Amygdala (tissue), 56 donors: ENCODE data around the gene TTC21A.
A peak's percentile ranks its signal among the peaks of the same experiment; 100 is the strongest.

ENCODE experiments used
- DNase-seq, 56 donors: peaks; one replicate each; lab custom pipeline; 2025; lab: John Stamatoyannopoulos, UW

The TTC21A gene

GRCh38 chr3:39136533-39137434 is 29.3 kb downstream of the TTC21A start:
- no peak for DNase-seq

DNA sequence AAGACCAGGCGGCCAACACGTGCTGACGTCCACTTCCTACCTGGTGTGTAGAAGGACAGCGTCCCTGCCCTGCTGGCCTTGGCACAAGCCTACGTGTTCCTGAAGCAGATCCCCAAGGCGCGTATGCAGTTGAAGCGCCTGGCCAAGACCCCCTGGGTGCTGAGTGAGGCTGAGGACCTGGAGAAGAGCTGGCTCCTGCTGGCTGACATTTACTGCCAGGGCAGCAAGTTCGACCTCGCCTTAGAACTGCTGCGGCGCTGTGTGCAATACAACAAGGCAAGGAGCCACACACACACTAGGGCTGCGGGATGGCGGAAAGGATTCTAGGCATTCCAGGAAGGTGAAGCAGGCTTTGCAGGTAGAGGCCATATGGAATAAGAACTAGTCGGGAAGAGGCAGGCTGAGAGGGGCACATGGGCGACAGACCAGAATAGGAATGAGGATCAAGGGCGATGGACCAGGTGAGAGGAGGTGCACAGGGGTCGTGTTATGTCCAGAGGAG is 30.0 kb downstream of the TTC21A start:
- no peak for DNase-seq

- no peak for DNase-seq
These were observed 30.7 kb downstream of the TTC21A start for GRCh38 chr3:39137991-39138803.

DNA sequence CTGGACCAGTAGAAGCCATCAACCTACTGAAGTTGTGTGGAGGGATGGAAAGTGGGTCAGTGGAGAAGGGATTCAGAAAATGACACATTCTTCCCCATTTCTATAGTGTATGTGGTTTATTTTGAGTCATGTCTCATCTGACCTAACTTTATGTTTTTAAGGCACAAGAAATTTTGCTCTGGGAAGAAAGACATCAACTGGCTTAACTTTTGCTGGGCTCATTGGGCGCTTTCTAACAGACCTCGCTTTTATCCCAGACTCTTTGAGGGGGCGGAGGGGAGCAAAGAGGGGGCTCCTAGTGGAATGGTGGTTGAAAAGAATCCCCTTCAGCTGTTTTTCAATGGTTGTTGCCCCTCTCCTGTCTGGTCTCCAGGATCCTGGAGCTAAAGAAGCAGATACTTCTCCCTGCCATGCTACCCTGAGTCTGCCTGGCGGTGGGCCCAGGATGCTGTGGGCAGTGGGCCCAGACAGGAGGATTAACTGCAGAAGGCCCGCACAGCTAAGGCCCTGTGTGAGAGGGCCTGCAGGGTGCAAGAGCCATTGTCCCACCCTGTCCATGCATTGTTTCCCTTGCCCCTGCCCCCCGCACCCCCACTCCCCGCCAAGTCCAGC is 31.4 kb downstream of the TTC21A start:
- DNase-seq = peak in 39 of 56 donors; percentile 13 to 80 (median 52)

- DNase-seq = no peak
These were observed 32.0 kb downstream of the TTC21A start for GRCh38 chr3:39139442-39139841.

GRCh38 chr3:39140341-39140971 is 33.0 kb downstream of the TTC21A start:
- DNase-seq = no peak

DNA sequence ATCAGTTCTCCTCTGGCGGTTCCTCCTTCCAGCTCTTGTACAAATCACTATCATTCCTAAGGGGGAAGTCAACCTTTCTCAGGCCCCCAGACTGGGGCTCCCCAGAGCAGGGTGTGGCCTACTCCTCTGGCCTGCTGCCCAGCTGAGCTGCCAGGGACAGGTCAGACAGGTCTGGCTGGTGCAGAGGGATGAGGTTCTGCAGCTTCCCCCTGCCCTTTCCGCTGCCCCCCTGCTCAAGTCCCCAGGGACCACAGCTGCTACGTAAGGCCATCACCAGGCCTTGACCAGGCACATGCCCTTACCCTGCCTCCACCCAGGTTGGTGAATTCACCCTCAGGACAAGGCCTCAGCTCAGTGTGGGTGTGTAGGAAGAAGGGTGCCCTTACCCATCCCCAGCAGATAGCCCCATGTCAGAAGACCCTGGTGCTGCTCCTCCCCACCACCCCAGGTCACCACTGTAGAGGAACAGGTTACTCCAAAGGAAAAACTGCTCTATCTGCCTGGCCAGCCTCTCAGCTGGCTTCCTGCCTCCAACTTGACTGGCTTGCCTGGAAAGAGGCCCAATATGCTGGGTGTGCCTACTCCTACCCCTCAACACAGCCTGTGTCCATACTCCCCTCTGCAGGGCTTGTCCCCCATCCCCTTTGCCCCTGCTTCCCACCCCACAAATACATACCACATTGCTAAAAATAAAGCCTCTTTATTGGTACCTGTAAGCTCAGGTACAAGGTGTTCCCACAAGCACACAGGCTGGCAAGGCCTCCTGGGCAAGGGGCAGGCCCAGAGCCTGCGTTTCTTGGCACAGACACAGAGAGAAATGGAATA is 33.9 kb downstream of the TTC21A start:
- no peak for DNase-seq

- no peak for DNase-seq
These were observed 34.6 kb downstream of the TTC21A start for GRCh38 chr3:39142067-39142466.

DNA sequence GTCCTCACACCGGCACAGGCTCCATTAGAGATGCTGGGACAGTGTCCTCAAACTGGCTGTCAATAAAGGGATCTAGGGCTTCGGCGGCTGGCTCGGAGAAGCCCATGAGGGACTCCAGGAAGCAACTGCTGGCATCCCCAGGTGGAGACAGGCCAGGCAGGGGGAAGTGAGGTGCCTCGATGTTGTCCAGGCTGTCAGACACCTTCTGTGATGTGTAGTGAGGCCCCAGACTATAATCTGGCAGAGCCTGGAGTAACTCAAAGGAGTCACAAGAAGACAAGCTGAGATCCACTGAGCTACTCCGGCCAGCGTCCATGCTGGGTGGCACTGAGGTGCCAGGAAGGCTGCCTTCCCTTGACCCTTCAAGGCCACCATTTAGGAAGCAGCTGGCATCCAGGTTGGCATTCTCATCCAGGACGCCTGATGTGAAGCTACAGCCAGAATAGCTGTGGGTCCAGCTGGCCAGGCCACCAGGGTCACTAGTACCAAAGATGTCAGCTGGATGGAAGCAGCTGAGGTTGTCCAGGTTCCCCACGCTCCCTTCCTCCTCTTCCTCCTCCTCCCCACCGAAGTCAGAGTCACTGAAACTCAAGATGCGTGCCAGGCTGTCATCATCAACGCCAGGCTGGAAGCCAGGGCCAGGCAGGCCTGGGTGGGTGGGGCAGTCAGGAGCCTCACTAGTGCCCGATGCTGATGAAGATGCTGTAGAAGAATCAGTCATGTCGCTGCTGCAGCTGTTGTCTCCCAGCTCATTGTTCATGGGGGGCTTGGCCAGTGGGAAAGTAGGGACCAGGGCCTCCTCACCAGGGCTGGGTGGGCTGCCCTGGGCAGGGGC is 35.8 kb downstream of the TTC21A start:
- no peak for DNase-seq

- no peak for DNase-seq
These were observed 36.7 kb downstream of the TTC21A start for GRCh38 chr3:39144095-39144747.

DNA sequence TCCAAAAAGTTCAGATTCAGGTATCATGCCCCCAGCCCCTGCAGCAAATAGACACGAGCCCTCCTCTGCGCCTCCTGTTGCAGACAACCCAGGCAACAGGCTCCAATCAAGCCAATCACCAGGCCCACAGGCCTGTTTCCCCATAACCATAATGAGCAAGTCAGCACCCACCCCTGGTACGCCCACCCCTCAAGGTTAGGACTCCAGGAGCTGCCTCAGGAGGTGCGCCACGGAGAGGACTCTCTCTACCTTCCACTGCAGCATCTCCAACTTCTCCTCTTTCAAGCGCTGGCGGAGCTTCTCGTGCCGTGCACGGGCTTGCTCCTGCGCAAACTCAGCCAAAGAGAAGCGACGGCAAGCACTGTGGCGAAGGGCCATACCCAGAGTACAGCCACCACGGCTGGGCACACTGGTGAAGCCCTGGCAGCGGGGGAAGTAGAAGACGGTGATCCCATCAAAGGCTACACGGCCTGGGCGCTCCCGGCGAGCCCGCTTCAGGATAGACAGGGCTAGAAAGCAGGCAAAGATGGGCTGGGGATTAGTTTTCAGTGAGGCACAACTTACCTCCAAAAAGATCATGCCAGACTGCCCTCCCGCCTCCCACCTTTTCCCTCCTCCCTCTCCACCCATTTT is 37.4 kb downstream of the TTC21A start:
- DNase-seq = no peak

DNA sequence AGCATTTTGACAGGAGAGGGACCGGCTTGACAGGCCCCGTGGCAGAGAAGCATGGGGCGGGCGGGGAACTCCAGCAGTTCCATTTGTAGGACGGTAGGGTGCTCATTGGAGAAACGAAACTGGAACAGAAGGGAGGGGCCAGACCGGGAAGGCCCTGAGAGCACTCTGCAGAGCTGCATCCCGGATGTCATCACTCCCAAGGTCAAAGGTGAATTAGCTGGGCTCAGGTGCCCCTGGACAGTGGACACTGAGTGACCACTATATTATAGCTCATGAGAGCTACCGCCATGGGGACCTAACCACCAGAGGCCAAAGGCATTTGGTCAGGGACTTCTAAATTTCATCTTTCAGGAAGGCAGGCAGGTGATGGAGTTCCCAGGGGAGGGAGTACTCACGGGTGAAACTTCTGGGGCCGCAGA is 38.6 kb downstream of the TTC21A start:
- peak in 4 of 56 donors; percentile 15 to 22 (median 20) for DNase-seq

DNA sequence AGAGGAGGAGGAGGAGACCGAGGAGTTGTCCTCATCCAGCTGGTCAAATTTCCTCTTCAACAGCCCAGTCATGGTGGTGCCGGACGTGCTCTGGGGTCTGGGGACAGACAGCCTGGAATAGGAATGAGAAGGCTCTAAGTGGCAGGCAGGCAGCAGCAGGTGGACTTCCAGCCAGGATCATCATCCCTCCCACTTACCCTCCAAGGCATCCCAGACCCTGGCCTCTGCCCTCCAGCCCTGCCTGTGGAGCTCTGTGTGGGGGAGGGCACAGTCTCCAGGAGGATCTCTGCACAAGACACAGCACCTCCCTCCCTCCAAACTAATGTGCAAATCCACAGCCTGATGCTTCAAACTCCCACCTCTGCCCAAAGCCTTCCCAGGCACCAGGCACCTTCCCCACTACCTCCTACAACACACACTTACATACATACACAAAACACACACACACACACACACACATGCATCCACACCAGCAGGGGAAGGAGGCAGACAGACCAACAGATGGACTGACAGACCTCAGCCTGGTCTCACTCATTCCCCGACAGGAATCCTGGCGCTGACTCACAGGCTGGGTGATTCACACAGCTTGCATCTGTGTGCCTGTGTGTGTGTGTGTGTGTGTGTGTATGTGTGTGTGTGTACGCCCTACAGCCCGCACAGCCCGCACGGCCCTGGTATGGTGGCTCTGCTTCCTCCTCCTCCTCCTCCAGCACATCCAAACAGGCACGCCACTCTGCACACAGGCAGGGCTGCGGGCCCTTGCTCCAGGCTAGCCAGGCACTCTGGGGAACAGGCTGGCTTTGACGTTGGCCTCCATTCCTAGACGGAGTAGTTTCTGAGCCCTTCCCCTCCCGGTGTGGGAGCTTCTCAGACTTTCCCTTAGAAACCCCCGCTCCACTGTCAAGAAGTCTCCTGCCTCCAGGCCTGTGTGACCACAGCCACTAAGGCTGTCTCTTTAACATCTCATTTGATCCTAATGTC is 39.4 kb downstream of the TTC21A start:
- peak in 42 of 56 donors; percentile 10 to 82 (median 49) for DNase-seq

- peak in 6 of 56 donors; percentile 12 to 56 (median 44) for DNase-seq
These were observed 40.4 kb downstream of the TTC21A start for GRCh38 chr3:39147711-39148434.

GRCh38 chr3:39148435-39149058 is 41.1 kb downstream of the TTC21A start:
- peak in 4 of 56 donors; percentile 24 to 40 (median 26) for DNase-seq
